ENCODE data around the gene ADAMTS18. TPM values are rescaled to one million over a fixed set of nuclear protein-coding genes. Genes with fewer than 3 reads are reported as not detected.

The ADAMTS18 gene
- total RNA-seq, 1 donor from 2014 or later = 0.05 TPM

DNA sequence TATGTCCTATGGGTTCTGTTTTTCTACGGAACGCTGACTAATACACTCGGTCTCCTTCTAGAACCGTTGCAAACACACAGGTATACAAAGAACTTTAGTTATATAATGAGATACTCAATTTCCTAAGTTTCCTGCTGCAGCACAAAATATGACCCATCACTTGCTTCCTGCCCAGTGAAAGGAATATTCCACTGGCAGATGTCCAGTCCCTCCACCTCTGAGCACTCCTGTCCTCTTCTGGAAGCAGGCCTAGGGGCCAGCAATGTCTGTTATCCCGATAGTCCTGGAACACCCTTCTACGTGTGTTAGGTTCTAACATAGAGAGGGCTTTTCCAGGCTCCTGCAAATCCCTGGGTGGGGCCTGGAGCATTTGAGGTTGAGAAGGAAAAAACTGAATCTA lies 32.7 kb downstream of the ADAMTS18 start:
- DNase-seq (ENCODE audit: low spot score) = no peak
- no peak overlapping the region for H3K27ac Mint-ChIP-seq
- intact Hi-C loops (cut with micrococcal nuclease) = no loop called here

DNA sequence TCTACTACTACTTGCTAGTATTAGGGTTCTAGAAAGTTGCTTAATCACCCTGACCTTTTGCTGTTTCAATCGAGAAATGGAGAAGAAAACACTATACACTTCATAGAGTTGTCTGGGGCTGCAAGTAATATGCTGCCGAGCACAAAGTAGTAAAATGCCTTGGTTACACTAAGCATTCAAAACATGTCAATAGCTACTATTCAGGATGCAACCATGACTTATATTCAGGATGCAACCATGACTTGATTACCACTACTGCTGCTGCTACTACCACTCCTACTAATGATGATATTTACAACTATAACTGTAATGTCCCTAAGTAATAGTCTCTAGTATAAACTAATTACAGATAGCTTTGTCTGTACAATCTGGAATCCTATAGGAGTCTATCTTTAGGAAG lies 35.3 kb downstream of the ADAMTS18 start:
- H3K4me1 Mint-ChIP-seq (ENCODE audit: low read depth) = no peaks in the 10 kb centered on the region
- H3K9me3 Mint-ChIP-seq = no peaks in the 10 kb centered on the region
- intact Hi-C loops (cut with micrococcal nuclease) = no loop called here
- H3K36me3 Mint-ChIP-seq (ENCODE audit: low read depth) = no peaks in the 10 kb centered on the region
- H3K27me3 Mint-ChIP-seq (ENCODE audit: insufficient read depth) = peaks cover 7% of the 10 kb centered on the region
- DNase-seq (ENCODE audit: low spot score) = no peak
- H3K4me3 Mint-ChIP-seq = no peak overlapping the region
- no peak overlapping the region for H3K27ac Mint-ChIP-seq

More for the DNA sequence above, 32.7 kb downstream of the ADAMTS18 start:
- Mint-ChIP-seq H3K4me1 (ENCODE audit: low read depth) (no peaks in the 10 kb centered on the region), H3K36me3 (ENCODE audit: low read depth) (no peaks in the 10 kb centered on the region), H3K4me3 (no peak overlapping the region), H3K27me3 (ENCODE audit: insufficient read depth) (peaks cover 9% of the 10 kb centered on the region), H3K9me3 (no peaks in the 10 kb centered on the region)

DNA sequence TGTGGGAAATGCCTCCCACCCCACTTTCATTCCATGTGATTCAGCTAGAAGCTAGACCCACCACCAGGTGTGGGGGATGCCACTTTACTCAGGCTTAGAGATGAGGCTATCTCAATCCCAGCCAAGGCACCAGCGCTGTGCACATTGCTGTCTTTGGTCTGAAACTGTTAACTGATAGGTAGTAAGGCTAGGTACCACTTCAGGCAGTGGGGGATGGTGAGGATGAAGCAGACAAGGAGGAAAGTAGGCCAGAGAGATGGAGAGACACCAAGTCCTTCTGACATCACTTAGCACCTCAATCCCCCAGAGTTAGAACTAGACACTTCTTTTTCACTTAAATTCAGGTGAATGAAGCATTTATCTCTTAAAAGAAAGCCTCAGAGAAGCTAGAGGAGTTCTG lies 35.8 kb downstream of the ADAMTS18 start:
- no peaks in the 10 kb centered on the region for H3K9me3 Mint-ChIP-seq
- no peaks in the 10 kb centered on the region for H3K36me3 Mint-ChIP-seq (ENCODE audit: low read depth)
- H3K27me3 Mint-ChIP-seq (ENCODE audit: insufficient read depth) = peaks cover 3% of the 10 kb centered on the region
- H3K4me1 Mint-ChIP-seq (ENCODE audit: low read depth) = no peaks in the 10 kb centered on the region
- intact Hi-C loops (cut with micrococcal nuclease) = no loop called here
- H3K4me3 Mint-ChIP-seq = no peak overlapping the region
- H3K27ac Mint-ChIP-seq = no peak overlapping the region
- no peak for DNase-seq (ENCODE audit: low spot score)

DNA sequence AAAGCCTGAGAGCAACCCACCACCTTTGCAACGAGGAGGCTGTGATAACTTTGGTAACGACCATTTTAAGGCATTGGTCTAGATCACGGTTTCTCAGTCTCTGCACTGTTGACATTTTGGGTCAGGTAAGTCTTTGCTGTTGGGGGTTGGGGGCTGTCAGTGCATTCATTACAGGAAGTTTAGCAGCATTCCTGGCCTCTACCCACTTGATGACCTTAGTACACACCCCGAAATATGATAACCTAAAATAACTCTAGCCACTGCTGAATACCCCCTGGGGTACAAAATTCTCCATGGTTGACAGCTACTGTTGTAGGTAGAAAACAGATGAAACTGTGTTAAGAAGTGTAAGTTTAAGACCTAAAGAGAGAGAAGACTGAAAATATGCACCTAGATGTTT lies 36.3 kb downstream of the ADAMTS18 start:
- Mint-ChIP-seq H3K4me3 (no peak overlapping the region), H3K27ac (no peak overlapping the region), H3K9me3 (no peaks in the 10 kb centered on the region), H3K27me3 (ENCODE audit: insufficient read depth) (no peaks in the 10 kb centered on the region), H3K4me1 (ENCODE audit: low read depth) (no peaks in the 10 kb centered on the region), H3K36me3 (ENCODE audit: low read depth) (no peaks in the 10 kb centered on the region)
- intact Hi-C loops (cut with micrococcal nuclease) = no loop called here
- DNase-seq (ENCODE audit: low spot score) = no peak

DNA sequence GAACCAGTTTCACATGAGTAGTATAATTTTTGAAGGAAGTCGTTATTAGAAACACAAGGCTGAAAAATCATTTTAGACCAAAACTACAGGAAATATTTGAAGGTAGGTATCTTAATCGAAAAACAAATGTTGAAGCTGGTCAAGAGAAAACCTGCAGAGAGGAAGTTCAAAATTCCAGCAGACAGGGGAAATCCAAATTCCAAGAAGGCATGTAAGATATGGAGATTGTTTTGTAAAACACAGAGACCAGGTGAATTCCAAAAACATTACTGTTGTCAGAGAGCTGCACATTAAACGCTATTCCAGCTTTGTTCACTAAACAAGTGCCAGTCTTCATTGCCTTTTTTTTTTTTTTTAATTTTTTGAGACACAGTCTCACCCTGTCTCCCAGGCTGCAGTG lies 38.4 kb downstream of the ADAMTS18 start:
- Mint-ChIP-seq H3K4me1 (ENCODE audit: low read depth) (no peaks in the 10 kb centered on the region), H3K27me3 (ENCODE audit: insufficient read depth) (no peaks in the 10 kb centered on the region), H3K36me3 (ENCODE audit: low read depth) (no peaks in the 10 kb centered on the region), H3K9me3 (no peaks in the 10 kb centered on the region), H3K4me3 (no peak overlapping the region), H3K27ac (no peak overlapping the region)
- no peak for DNase-seq (ENCODE audit: low spot score)
- intact Hi-C loops (cut with micrococcal nuclease) = no loop called here

DNA sequence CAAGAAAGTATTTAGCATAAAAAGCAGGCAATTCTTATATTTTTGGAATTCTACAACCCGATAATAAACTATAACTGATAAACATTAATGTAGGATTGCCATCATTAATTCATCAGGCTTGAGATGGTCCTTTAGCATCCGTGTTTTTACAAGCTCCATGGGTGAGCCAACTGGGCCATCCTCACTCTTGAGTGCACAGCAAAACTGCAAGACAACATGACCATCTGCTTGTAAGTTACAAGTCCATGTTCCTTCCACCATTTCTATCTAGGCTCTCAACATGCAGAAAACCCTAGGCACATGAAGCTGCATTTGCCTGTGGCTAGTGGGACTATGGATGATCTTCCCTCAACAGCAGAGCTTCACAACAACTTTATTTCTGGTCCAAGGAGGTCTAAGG lies 40.1 kb downstream of the ADAMTS18 start:
- DNase-seq (ENCODE audit: low spot score) = no peak
- Mint-ChIP-seq H3K27me3 (ENCODE audit: insufficient read depth) (no peaks in the 10 kb centered on the region), H3K9me3 (no peaks in the 10 kb centered on the region), H3K4me3 (no peak overlapping the region), H3K4me1 (ENCODE audit: low read depth) (no peaks in the 10 kb centered on the region), H3K36me3 (ENCODE audit: low read depth) (no peaks in the 10 kb centered on the region), H3K27ac (no peak overlapping the region)
- intact Hi-C loops (cut with micrococcal nuclease) = no loop called here

DNA sequence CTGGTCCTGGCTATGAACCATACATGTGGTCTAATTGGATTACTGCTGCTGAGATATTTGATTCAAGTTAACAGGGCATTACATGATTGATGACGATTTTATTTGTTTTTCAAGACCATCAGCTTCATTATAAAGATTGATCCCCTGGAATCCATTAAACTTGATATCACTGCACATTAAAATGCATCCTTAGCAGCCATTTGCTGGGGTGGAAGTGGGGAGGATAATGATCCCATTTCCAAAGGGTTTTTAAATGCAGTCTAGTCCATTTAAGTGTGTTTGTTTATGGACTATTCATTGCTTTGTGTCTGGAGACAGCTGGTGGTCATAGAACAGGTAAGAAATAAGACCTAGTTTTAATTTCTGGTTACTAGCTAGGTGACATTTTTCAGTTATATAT lies 40.9 kb downstream of the ADAMTS18 start:
- no peaks in the 10 kb centered on the region for H3K36me3 Mint-ChIP-seq (ENCODE audit: low read depth)
- no peak for DNase-seq (ENCODE audit: low spot score)
- no peaks in the 10 kb centered on the region for H3K27me3 Mint-ChIP-seq (ENCODE audit: insufficient read depth)
- no peaks in the 10 kb centered on the region for H3K9me3 Mint-ChIP-seq
- intact Hi-C loops (cut with micrococcal nuclease) = no loop called here
- H3K27ac Mint-ChIP-seq = no peak overlapping the region
- H3K4me3 Mint-ChIP-seq = no peak overlapping the region
- H3K4me1 Mint-ChIP-seq (ENCODE audit: low read depth) = no peaks in the 10 kb centered on the region

DNA sequence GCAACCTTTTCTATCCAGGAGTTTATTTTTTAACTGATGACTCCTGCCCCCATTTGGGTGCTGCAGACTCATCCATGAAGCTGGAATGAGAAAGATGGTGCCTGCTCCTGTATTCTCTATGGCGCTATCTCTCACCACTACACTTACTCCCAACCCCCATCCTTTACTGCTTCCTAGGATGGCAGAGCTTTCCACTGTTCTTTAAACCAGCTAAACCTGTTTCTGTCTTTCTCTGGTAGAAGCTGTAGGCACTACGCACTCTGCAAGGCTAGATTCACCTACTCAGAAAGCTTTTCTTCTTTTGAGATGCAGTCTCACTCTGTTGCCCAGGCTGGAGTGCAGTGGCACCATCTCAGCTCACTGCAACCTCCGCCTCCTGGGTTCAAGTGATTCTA lies 47.0 kb downstream of the ADAMTS18 start:
- Mint-ChIP-seq H3K9me3 (no peaks in the 10 kb centered on the region), H3K27me3 (ENCODE audit: insufficient read depth) (no peaks in the 10 kb centered on the region), H3K36me3 (ENCODE audit: low read depth) (no peaks in the 10 kb centered on the region), H3K27ac (no peak overlapping the region), H3K4me3 (no peak overlapping the region), H3K4me1 (ENCODE audit: low read depth) (no peaks in the 10 kb centered on the region)
- intact Hi-C loops (cut with micrococcal nuclease) = no loop called here
- DNase-seq (ENCODE audit: low spot score) = no peak

DNA sequence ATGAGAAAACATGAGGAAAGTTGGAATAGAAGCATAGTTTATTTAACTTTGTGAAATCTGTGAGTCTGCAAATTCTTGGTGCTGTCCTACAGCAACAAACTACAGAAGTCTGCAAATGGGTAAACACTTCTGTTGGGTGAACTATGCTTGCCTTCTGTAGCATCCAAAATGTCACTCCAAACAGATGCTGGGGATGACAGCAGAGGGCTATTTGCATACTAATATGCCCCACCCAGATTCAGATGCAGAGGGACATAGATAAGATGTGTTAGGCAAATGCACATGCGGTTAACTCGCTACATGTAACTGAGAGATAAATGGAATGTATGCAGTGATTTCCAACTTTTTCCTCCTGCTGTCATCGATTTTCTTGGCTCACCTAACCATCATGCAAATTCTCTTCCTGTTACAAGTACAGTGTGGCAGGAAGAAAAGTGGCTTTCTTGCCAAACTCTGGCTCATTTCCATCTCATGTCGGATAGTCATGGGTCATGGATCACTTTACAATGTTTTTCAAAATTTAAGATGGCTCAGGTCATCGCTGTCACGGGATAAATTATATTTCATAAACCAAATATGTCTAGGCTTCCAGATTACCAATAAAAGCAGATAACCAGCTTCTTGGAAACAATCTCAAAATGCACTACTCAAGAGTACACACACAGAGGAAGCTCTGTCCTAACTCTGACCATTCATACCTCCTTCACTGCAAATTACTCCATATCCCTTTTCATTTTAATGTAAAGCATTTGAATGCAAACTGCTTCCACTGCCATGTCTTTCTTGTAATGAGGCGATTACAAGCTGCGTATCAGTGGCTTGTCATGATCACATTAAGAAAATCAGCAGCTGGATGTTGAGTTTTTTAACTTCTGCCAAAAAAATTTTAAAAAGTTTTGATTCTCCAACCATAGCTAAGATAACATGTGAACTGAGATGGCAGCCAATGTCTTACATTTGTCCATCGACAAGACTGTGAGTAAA lies 47.7 kb downstream of the ADAMTS18 start:
- Mint-ChIP-seq H3K4me1 (ENCODE audit: low read depth) (no peaks in the 10 kb centered on the region), H3K9me3 (no peaks in the 10 kb centered on the region), H3K27me3 (ENCODE audit: insufficient read depth) (no peaks in the 10 kb centered on the region), H3K4me3 (no peak overlapping the region), H3K27ac (no peak overlapping the region), H3K36me3 (ENCODE audit: low read depth) (no peaks in the 10 kb centered on the region)
- no peak for DNase-seq (ENCODE audit: low spot score)
- intact Hi-C loops (cut with micrococcal nuclease) = no loop called here

DNA sequence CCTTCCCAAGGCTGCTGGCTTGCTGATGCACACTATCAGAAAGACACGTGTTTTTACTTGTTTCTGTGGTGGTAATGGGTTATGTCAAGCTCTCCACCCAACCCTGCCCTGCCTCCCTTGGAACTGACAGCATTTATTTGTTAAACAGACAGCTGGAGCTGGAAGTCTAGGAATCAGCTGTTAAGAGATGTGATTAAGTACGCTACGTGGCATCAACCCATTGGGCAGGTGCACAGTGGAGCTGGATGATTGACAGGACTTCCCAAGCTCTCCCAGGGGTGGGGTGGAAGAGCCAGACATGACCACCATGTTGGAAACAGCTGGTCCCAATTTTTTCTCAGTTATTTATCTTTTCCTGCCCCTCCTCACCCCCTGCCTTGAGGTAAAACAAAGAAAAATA lies 49.4 kb downstream of the ADAMTS18 start:
- H3K27me3 Mint-ChIP-seq (ENCODE audit: insufficient read depth) = no peaks in the 10 kb centered on the region
- H3K9me3 Mint-ChIP-seq = no peaks in the 10 kb centered on the region

DNA sequence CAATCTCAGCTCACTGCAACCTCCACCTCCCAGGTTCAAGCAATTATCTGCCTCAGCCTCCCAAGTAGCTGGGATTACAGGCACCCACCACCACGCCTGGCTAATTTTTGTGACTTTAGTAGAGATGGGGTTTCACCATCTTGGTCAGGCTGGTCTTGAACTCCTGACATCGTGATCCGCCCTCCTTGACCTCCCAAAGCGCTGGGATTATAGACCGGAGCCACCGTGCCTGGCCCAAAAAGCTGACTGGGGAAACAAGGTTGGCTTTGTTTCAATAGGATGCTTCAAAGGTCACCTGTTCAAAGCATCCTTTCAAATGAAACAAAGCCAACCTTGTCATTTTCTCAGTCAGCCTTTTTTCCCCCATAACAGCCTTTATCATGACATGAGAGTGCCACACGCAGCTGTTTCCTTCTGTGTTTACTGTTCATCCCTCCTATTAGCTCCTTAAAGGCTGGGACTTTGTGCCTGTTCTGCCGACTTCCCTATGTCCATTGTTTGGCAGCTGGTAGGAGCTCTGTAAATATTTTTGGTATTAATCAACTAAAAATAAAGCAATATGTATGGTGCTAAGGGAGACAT lies 51.1 kb downstream of the ADAMTS18 start:
- Mint-ChIP-seq H3K27ac (no peak overlapping the region), H3K4me3 (no peak overlapping the region), H3K4me1 (ENCODE audit: low read depth) (no peaks in the 10 kb centered on the region), H3K9me3 (no peaks in the 10 kb centered on the region), H3K27me3 (ENCODE audit: insufficient read depth) (no peaks in the 10 kb centered on the region), H3K36me3 (ENCODE audit: low read depth) (no peaks in the 10 kb centered on the region)
- no peak for DNase-seq (ENCODE audit: low spot score)
- intact Hi-C loops (cut with micrococcal nuclease) = no loop called here

More for the DNA sequence above, 49.4 kb downstream of the ADAMTS18 start:
- no peak for DNase-seq (ENCODE audit: low spot score)
- Mint-ChIP-seq H3K4me1 (ENCODE audit: low read depth) (no peaks in the 10 kb centered on the region), H3K4me3 (no peak overlapping the region), H3K36me3 (ENCODE audit: low read depth) (no peaks in the 10 kb centered on the region), H3K27ac (no peak overlapping the region)
- intact Hi-C loops (cut with micrococcal nuclease) = no loop called here

DNA sequence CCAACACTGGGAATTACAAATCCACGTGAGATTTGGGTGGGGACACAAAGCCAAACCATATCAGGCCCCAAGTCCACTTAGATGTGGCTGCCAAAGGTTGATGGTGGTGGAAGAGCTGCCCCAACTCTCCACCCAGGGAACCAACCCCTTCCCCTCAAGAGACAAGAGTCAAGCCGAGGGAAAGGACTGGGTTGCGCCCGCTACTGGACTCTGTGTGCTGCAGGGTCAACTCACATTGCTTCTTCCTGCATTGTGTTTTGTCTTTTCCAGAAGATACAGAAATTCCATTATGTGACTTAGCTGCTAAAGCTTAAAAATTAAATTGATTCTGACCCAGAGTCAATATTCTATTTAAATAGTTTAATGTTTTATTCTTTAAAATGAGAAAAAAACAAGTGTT lies 58.5 kb downstream of the ADAMTS18 start:
- Mint-ChIP-seq H3K27ac (no peak overlapping the region), H3K4me1 (ENCODE audit: low read depth) (no peaks in the 10 kb centered on the region), H3K4me3 (no peak overlapping the region), H3K27me3 (ENCODE audit: insufficient read depth) (peaks cover 3% of the 10 kb centered on the region), H3K9me3 (no peaks in the 10 kb centered on the region), H3K36me3 (ENCODE audit: low read depth) (no peaks in the 10 kb centered on the region)
- intact Hi-C loops (cut with micrococcal nuclease) = loop anchor here (1.0 to 2.0 kb wide), 2 partner anchors 140 to 208 kb away; no protein-coding TSS in a partner anchor
- DNase-seq (ENCODE audit: low spot score) = no peak

DNA sequence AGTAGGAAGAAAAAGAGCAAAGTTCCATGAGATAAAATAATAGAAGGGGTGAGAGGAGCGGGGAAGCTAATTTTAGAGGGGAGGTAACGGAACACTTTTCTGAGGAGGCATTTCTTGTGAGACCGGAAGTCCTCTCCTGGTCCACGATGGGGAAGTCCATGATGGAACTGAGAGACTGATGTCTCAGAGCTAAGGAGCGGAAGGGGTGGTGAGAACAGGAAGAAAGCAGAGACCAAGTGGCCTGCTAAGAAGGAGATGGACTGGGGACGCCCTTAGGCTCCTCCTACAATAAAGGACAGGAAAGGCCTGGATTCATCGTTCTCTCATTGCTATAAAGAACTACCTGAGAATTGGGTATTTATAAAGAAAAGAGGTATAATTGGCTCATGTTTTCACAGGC lies 59.4 kb downstream of the ADAMTS18 start:
- Mint-ChIP-seq H3K27ac (no peak overlapping the region), H3K36me3 (ENCODE audit: low read depth) (no peaks in the 10 kb centered on the region), H3K27me3 (ENCODE audit: insufficient read depth) (peaks cover 5% of the 10 kb centered on the region), H3K9me3 (no peaks in the 10 kb centered on the region), H3K4me1 (ENCODE audit: low read depth) (no peaks in the 10 kb centered on the region), H3K4me3 (no peak overlapping the region)
- intact Hi-C loops (cut with micrococcal nuclease) = no loop called here
- no peak for DNase-seq (ENCODE audit: low spot score)

Data from activated T-helper 1 cell treated with anti-CD3 and anti-CD28 coated beads, Interleukin-12 subunit alpha, Interleukin-12 subunit beta, Interleukin-2, Interleukin-4 antibody, amounts not matched to agents 30 ng/mL and 10 ng/mL and 1 ng/mL, durations not matched to agents 14 hours and 24 hours and 36 hours (primary cell).